IMR-90 (cell line): ENCODE data around the gene APOBEC3B. TPM values are rescaled to one million over a fixed set of nuclear protein-coding genes. Genes with fewer than 3 reads are reported as not detected.
"Not testable (repeated sequence)": the region's sequence is repeated elsewhere in the genome, so short reads cannot be mapped to it uniquely, and the experiment has no call there.

Source experiments
- ATAC-seq: fragments of 200-7000 bp; cut with Tn5 transposase; 2 replicates; pipeline ENCODE4 v1.9.1; 2020; ENCODE audit warnings: low read depth, mild to moderate bottlenecking, moderate library complexity
- BruUV-seq: library from RNA; stranded (reverse); fragments of 400-500 nt; replicated peaks from 2 replicates; lab custom pipeline; 2021; lab: Mats Ljungman, UMichigan
- CTCF ChIA-PET: fragments of 300-600 bp; formaldehyde crosslinking; extraction: SDS; loops from one replicate; lab custom pipeline; 2021; ENCODE audit warnings: antibody characterized with exemption; lab: Yijun Ruan, JAX
- POLR2A ChIA-PET: fragments of 300-600 bp; sonication (Branson Sonifier 250); formaldehyde crosslinking; loops from one replicate; lab custom pipeline; 2022; ENCODE audit warnings: antibody characterized with exemption; ENCODE audit not compliant: unreplicated experiment; lab: Charles Lee
- DNase-seq: peaks from one replicate; pipeline ENCODE4 v3.0.0; 2013
- H2AFZ ChIP-seq: replicated peaks from 2 replicates; pipeline ENCODE3; 2013; ENCODE audit warnings: low read length, mild to moderate bottlenecking; ENCODE audit not compliant: poor library complexity
- H2AK5ac ChIP-seq: 2 replicates; pipeline ENCODE4 v1.6.1; 2013; ENCODE audit warnings: low read depth, low read length, inconsistent platforms
- H2AK9ac ChIP-seq: replicated peaks from 2 replicates; pipeline ENCODE3; 2013; ENCODE audit warnings: mild to moderate bottlenecking, low read depth, low read length, moderate library complexity; ENCODE audit not compliant: poor library complexity
- H2BK120ac ChIP-seq: 2 replicates; pipeline ENCODE4 v1.6.1; 2013; ENCODE audit warnings: low read depth, low read length, inconsistent platforms
- H2BK15ac ChIP-seq: 3 replicates; pipeline ENCODE4 v1.6.1; 2013; ENCODE audit warnings: low read depth, low read length, inconsistent platforms
- H2BK20ac ChIP-seq: 2 replicates; pipeline ENCODE4 v1.6.1; 2013; ENCODE audit warnings: low read depth, mild to moderate bottlenecking, inconsistent platforms, low read length, moderate library complexity
- H2BK5ac ChIP-seq: 2 replicates; pipeline ENCODE4 v1.6.1; 2013; ENCODE audit warnings: mild to moderate bottlenecking, low read depth, low read length, inconsistent platforms; ENCODE audit not compliant: poor library complexity, severe bottlenecking
- H3K14ac ChIP-seq: replicated peaks from 2 replicates; pipeline ENCODE4 v1.6.1; 2013; ENCODE audit warnings: low read depth, low read length, inconsistent platforms
- H3K18ac ChIP-seq: 2 replicates; pipeline ENCODE4 v1.6.1; 2013; ENCODE audit warnings: low read depth, low read length, control low read depth
- H3K23ac ChIP-seq: 2 replicates; pipeline ENCODE4 v1.6.1; 2013; ENCODE audit warnings: low read depth, low read length, inconsistent platforms
- H3K27ac ChIP-seq: 2 replicates; pipeline ENCODE4 v1.5.1; 2013; ENCODE audit warnings: mild to moderate bottlenecking, control low read depth, low read length; ENCODE audit not compliant: insufficient read depth
- H3K27me3 ChIP-seq: 2 replicates; pipeline ENCODE4 v1.6.1; 2013; ENCODE audit warnings: low read length; ENCODE audit not compliant: control insufficient read depth, insufficient read depth
- H3K36me3 ChIP-seq: 2 replicates; pipeline ENCODE4 v1.6.1; 2013; ENCODE audit warnings: low read length, mixed read lengths; ENCODE audit not compliant: control insufficient read depth, insufficient read depth
- H3K4ac ChIP-seq: 2 replicates; pipeline ENCODE4 v1.6.1; 2013; ENCODE audit warnings: low read depth, low read length, inconsistent platforms
- H3K4me1 ChIP-seq: 2 replicates; pipeline ENCODE4 v1.6.1; 2013; ENCODE audit warnings: low read length, mixed read lengths; ENCODE audit not compliant: control insufficient read depth, insufficient read depth
- H3K4me2 ChIP-seq: 2 replicates; pipeline ENCODE4 v1.6.1; 2013; ENCODE audit warnings: low read depth, mild to moderate bottlenecking, control low read depth, low read length, moderate library complexity
- H3K4me3 ChIP-seq: 2 replicates; pipeline ENCODE4 v1.5.1; 2013; ENCODE audit warnings: low read depth, mild to moderate bottlenecking, control low read depth, low read length, moderate library complexity; ENCODE audit not compliant: insufficient read depth
- H3K56ac ChIP-seq: 2 replicates; pipeline ENCODE4 v1.6.1; 2013; ENCODE audit warnings: low read length, inconsistent platforms; ENCODE audit not compliant: insufficient read depth; ENCODE audit errors: extremely low read depth
- H3K79me1 ChIP-seq, 2 experiments: 2 replicates each; pipeline ENCODE4 v1.6.1; 2013; ENCODE audit warnings: low read length in 2 of 2, inconsistent platforms in 1 of 2, low read depth in 1 of 2
- H3K9ac ChIP-seq: 2 replicates; pipeline ENCODE4 v1.6.1; 2013; ENCODE audit warnings: low read depth, low read length, control low read depth
- H3K9me1 ChIP-seq: 2 replicates; pipeline ENCODE4 v1.6.1; 2013; ENCODE audit warnings: low read length, inconsistent platforms; ENCODE audit not compliant: insufficient read depth
- H3K9me3 ChIP-seq: 2 replicates; pipeline ENCODE4 v1.6.1; 2013; ENCODE audit warnings: low read length; ENCODE audit not compliant: control insufficient read depth, insufficient read depth
- H4K20me1 ChIP-seq: 2 replicates; pipeline ENCODE4 v1.6.1; 2013; ENCODE audit warnings: low read length, inconsistent platforms; ENCODE audit not compliant: insufficient read depth
- H4K5ac ChIP-seq: 2 replicates; pipeline ENCODE4 v1.6.1; 2013; ENCODE audit warnings: mild to moderate bottlenecking, low read depth, low read length, control low read depth
- H4K8ac ChIP-seq, 2 experiments: 2 replicates each; pipeline ENCODE4 v1.6.1; 2013; ENCODE audit warnings: low read depth in 2 of 2, low read length in 2 of 2, control low read depth in 1 of 2, inconsistent platforms in 1 of 2
- H4K91ac ChIP-seq: 2 replicates; pipeline ENCODE4 v1.6.1; 2013; ENCODE audit warnings: low read depth, low read length, inconsistent platforms; ENCODE audit not compliant: insufficient read depth
- POLR2A ChIP-seq: IDR thresholded peaks from 2 replicates; pipeline ENCODE4 v1.6.1; 2012; ENCODE audit warnings: mild to moderate bottlenecking, low read depth, low read length
- WGBS, 2 experiments: methylation state at CpG; one replicate each; pipeline versions ENCODE4 v1.1.5 to v1.1.7; 2013; ENCODE audit warnings: missing lambda C conversion rate in 2 of 2; ENCODE audit not compliant: insufficient read length in 1 of 2; ENCODE audit errors: extremely low coverage in 2 of 2; 5-methylcytosine and 5-hydroxymethylcytosine counted together
- dilution Hi-C: fragments of 300-500 bp; cut with HindIII; formaldehyde crosslinking; loops from one replicate; pipeline ENCODE4 v1.14.3; 2018; ENCODE audit warnings: low sequenced_read_pairs; ENCODE audit not compliant: unreplicated experiment
- in situ Hi-C: fragments of 300-500 bp; cut with MboI; formaldehyde crosslinking; loops from 3 replicates; pipeline ENCODE4 v1.14.3; 2019; ENCODE audit warnings: low sequenced_read_pairs, inconsistent platforms, mixed read lengths
- intact Hi-C: fragments of 100-400 bp; cut with micrococcal nuclease; formaldehyde crosslinking; loops from 2 replicates; pipeline ENCODE4 v1.10.0; 2022
- polyA plus RNA-seq, 3 experiments: library from polyadenylated mRNA; depleted of rRNA; stranded (reverse); fragments of >200 nt; gene quantifications; 2 replicates each; pipeline ENCODE4 v1.2.3, GENCODE V29; 2012; ENCODE audit warnings: low replicate concordance in 1 of 3
- total RNA-seq: library from RNA; depleted of rRNA; stranded (reverse); fragments of >200 nt; gene quantifications from 2 replicates; pipeline ENCODE4 v1.2.3, GENCODE V29; 2012

Gene APOBEC3B
- total and polyA plus RNA-seq, 2 of the 4 experiments (the other 2 are of a cell fraction) = 17.6 to 34.2 TPM

DNA sequence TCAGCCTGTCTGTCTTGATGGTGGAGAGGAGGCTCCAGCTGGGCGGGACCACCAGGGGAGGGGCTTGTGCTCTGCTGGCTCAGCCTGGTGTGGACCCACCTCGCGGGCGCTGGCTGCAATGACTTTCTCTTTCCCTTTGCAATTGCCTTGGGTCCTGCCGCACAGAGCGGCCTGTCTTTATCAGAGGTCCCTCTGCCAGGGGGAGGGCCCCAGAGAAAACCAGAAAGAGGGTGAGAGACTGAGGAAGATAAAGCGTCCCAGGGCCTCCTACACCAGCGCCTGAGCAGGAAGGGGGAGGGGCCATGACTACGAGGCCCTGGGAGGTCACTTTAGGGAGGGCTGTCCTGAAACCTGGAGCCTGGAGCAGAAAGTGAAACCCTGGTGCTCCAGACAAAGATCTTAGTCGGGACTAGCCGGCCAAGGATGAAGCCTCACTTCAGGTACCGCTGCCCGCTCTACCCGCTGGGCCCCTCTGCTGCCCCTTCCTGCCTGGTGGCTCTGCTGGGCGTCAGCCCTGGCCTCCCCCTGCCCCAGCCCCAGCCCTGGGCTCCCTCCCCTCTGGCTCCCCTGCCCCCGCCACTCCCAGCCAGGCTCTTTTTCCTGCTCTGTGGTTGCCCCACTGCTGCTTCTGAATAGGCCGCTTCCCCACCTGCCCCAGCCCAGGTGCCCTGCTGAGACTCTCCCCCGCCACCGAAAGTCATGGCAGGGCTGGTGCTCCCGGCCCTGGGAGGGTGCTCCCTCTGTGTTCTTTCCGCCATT lies 58.6 kb downstream of the APOBEC3B start, which contains the start of gene APOBEC3F:
Gene APOBEC3F, plus strand, starts transcription at position 327 of the 759 bp plus-strand sequence. Its CDS starts 97 bp downstream, at position 424.
- peak within 1 kb of the TSS; percentile 84 for H3K9ac ChIP-seq
- CTCF ChIA-PET, POLR2A ChIA-PET, H3K9me3 ChIP-seq, H3K27me3 ChIP-seq, H3K9me1 ChIP-seq, in situ Hi-C loops, dilution Hi-C loops, BruUV-seq, H2BK20ac ChIP-seq, intact Hi-C loops, H4K20me1 ChIP-seq, H3K4me1 ChIP-seq: not testable (repeated sequence)
- peak within 1 kb of the TSS; percentile 90 for H2AFZ ChIP-seq
- peak within 1 kb of the TSS; percentile 87; the same call in 1 of the 2 replicates for H2AK5ac ChIP-seq
- H2AK9ac ChIP-seq = peak within 1 kb of the TSS; percentile 96
- H3K36me3 ChIP-seq = peaks cover 14% of the 10 kb centered on the region
- ATAC-seq (peak; percentile 94), DNase-seq (peak; percentile 46)
- WGBS, 2 experiments = 0% methylated on average over 2 of the region's 21 CpGs; no CpG with 5 or more reads in 1 of the 2 experiments
- H3K14ac ChIP-seq = peak within 1 kb of the TSS; percentile 98
- peak within 1 kb of the TSS; percentile 86 for H2BK5ac ChIP-seq
- 0 out of 3 replicates have a peak within 1 kb of the TSS, but pooled peaks have one; percentile 74 for H2BK15ac ChIP-seq
- peak within 1 kb of the TSS; percentile 64; the same call in 1 of the 2 replicates for H2BK120ac ChIP-seq
- H3K4me2 ChIP-seq = peak within 1 kb of the TSS; percentile 93
- peak within 1 kb of the TSS; percentile 95 for H3K4ac ChIP-seq
- H3K23ac ChIP-seq = peak within 1 kb of the TSS; percentile 82
- H3K79me1 ChIP-seq = peaks cover 15 to 16% of the 10 kb centered on the region in 2 experiments
- H3K27ac ChIP-seq = peak within 1 kb of the TSS; percentile 92
- H4K8ac ChIP-seq = peak within 1 kb of the TSS; percentile 94 to 95
- peak within 1 kb of the TSS; percentile 89 for H4K5ac ChIP-seq
- TF ChIP-seq POLR2A = 0 out of 2 replicates have a peak, but pooled peaks have one; percentile 23
- peak within 1 kb of the TSS; percentile 75 for H4K91ac ChIP-seq
- H3K18ac ChIP-seq = peak within 1 kb of the TSS; percentile 51; the same call in 1 of the 2 replicates
- H3K4me3 ChIP-seq = peak within 1 kb of the TSS; percentile 78
- peak within 1 kb of the TSS; percentile 67 for H3K56ac ChIP-seq
